ENCODE results near the gene CLCA4. TPM values are rescaled to one million over a fixed set of nuclear protein-coding genes. Genes with fewer than 3 reads are reported as not detected.

Gene CLCA4
- total and polyA plus RNA-seq, 2 experiments from 2014 or later = not detected

DNA sequence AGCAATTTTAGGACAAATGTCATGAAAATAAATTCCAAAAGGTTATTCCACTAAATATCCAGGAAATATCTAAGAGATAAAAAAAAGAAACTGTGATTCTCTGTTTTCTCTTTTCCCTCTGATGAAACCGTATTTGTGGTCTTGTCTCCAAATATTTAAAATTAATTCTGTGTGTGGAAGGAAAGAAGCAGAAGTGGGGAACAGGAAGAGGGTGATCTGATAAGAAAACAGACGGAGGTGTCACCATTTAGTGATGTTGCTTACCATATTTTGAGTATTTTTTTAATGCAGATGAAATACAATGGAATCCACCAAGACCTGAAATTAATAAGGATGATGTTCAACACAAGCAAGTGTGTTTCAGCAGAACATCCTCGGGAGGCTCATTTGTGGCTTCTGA, 48.6 kb upstream of the CLCA4 start:
- H3K27me3 ChIP-seq (ENCODE audit: insufficient read depth) = no peaks in the 10 kb centered on the region
- H3K27ac Mint-ChIP-seq = no peak overlapping the region
- no peaks in the 10 kb centered on the region for H3K36me3 Mint-ChIP-seq (ENCODE audit: low read depth)
- DNase-seq (ENCODE audit: low spot score) (no peak), ATAC-seq (no peak)
- H3K4me1 ChIP-seq (ENCODE audit: insufficient read depth) = no peaks in the 10 kb centered on the region
- no peaks in the 10 kb centered on the region for H4K20me1 ChIP-seq (replicated peaks; ENCODE audit: insufficient read depth)
- H3K79me2 ChIP-seq (replicated peaks; ENCODE audit: insufficient read depth) = no peaks in the 10 kb centered on the region
- H3K36me3 ChIP-seq (ENCODE audit: insufficient read depth) = no peaks in the 10 kb centered on the region
- H3K4me3 ChIP-seq = no peak overlapping the region
- H3F3A ChIP-seq (replicated peaks; ENCODE audit: low read depth) = peaks cover 3% of the 10 kb centered on the region; the same call in 1 of the 2 replicates
- no peak overlapping the region for H2AFZ ChIP-seq
- H3K9me3 Mint-ChIP-seq = peaks cover 8% of the 10 kb centered on the region
- H3K4me1 Mint-ChIP-seq = peaks cover 10% of the 10 kb centered on the region
- H3K4me3 Mint-ChIP-seq = no peak overlapping the region
- no peak for TF ChIP-seq ZNF462 (CRISPR knock-in tag; IDR thresholded peaks at IDR 0.05)
- H3K27ac ChIP-seq (ENCODE audit: low read depth) = no peak overlapping the region
- H3K27me3 Mint-ChIP-seq (ENCODE audit: insufficient read depth, low read depth, poor library complexity) = no peaks in the 10 kb centered on the region
- H3K9me2 ChIP-seq (ENCODE audit: insufficient read depth) = no peaks in the 10 kb centered on the region
- H3K4me2 ChIP-seq = no peak overlapping the region

- Histone ChIP-seq H3K9me2 (ENCODE audit: insufficient read depth) (no peaks in the 10 kb centered on the region), H2AFZ (no peak overlapping the region)
- H3K4me3 Mint-ChIP-seq = no peak overlapping the region
These were observed 46.8 kb upstream of the CLCA4 start for GRCh38 chr1:86499987-86500593.

More at GRCh38 chr1:86499987-86500593, 46.8 kb upstream of the CLCA4 start:
- H3K4me1 Mint-ChIP-seq = peaks cover 27% of the 10 kb centered on the region
- Histone ChIP-seq H3K36me3 (ENCODE audit: insufficient read depth) (no peaks in the 10 kb centered on the region), H3K4me3 (no peak overlapping the region), H3K79me2 (replicated peaks; ENCODE audit: insufficient read depth) (no peaks in the 10 kb centered on the region), H3K27ac (ENCODE audit: low read depth) (no peak overlapping the region), H4K20me1 (replicated peaks; ENCODE audit: insufficient read depth) (no peaks in the 10 kb centered on the region), H3K4me2 (no peak overlapping the region), H3F3A (replicated peaks; ENCODE audit: low read depth) (peaks cover 4% of the 10 kb centered on the region; the same call in 1 of the 2 replicates), H3K27me3 (ENCODE audit: insufficient read depth) (no peaks in the 10 kb centered on the region), H3K4me1 (ENCODE audit: insufficient read depth) (peaks cover 13% of the 10 kb centered on the region; the same call in 1 of the 2 replicates)
- peak; percentile 93 for DNase-seq (ENCODE audit: low spot score)
- ATAC-seq = no peak
- no peak overlapping the region for H3K27ac Mint-ChIP-seq
- H3K9me3 Mint-ChIP-seq = peaks cover 8% of the 10 kb centered on the region
- no peaks in the 10 kb centered on the region; the same call in 2 of the 3 replicates for H3K36me3 Mint-ChIP-seq (ENCODE audit: low read depth)
- TF ChIP-seq POLR2AphosphoS5 (IDR thresholded peaks at IDR 0.05; ENCODE audit: low read depth) (no peak), CTCF (conservative IDR thresholded peaks at IDR 0.05; ENCODE audit: low read depth in 2 of 2) (peak in 1 of 2 experiments; percentile 100), CREB1 (CRISPR knock-in tag; IDR thresholded peaks at IDR 0.05; ENCODE audit: low read depth) (no peak)
- peaks cover 2% of the 10 kb centered on the region for H3K27me3 Mint-ChIP-seq (ENCODE audit: insufficient read depth, low read depth, poor library complexity)

Data from GM23338 (cell line).